ENCODE results near the gene SWAP70. TPM values are rescaled to one million over a fixed set of nuclear protein-coding genes. Genes with fewer than 3 reads are reported as not detected.
"Not testable (repeated sequence)": the region's sequence is repeated elsewhere in the genome, so short reads cannot be mapped to it uniquely, and the experiment has no call there.

Gene SWAP70
- total RNA-seq, 1 donor from 2014 or later = 39.7 TPM

DNA sequence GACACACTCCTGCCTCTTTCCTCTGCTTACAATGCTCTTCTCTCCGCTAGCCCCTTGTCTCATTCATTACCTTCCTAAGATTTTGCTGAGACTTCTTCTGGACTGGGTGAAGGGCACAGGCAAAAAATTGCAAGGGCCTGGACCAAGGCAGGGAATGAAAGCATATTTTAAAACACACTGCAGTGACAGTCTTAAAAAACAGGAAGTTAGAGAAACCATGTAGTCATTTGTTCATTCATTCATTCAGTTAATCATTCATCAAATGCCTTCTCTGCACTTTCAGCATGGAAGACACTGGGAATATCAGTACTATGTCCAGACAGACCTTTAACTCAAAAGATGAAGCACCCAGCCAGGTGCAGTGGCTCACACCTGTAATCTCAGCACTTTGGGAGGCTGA lies 44.9 kb upstream of the SWAP70 start:
- H3K36me3 Mint-ChIP-seq (ENCODE audit: unreplicated experiment) = no peaks in the 10 kb centered on the region
- no peak overlapping the region for H3K27ac Mint-ChIP-seq (ENCODE audit: unreplicated experiment)
- DNase-seq (ENCODE audit: extremely low spot score, unreplicated experiment) = no peak
- H3K4me3 Mint-ChIP-seq (ENCODE audit: unreplicated experiment) = no peak overlapping the region
- no peaks in the 10 kb centered on the region for H3K27me3 Mint-ChIP-seq (ENCODE audit: unreplicated experiment)
- no peaks in the 10 kb centered on the region for H3K9me3 Mint-ChIP-seq (ENCODE audit: unreplicated experiment)
- peaks cover 24% of the 10 kb centered on the region for H3K4me1 Mint-ChIP-seq (ENCODE audit: unreplicated experiment)
- TF ChIP-seq, protein P1, sequence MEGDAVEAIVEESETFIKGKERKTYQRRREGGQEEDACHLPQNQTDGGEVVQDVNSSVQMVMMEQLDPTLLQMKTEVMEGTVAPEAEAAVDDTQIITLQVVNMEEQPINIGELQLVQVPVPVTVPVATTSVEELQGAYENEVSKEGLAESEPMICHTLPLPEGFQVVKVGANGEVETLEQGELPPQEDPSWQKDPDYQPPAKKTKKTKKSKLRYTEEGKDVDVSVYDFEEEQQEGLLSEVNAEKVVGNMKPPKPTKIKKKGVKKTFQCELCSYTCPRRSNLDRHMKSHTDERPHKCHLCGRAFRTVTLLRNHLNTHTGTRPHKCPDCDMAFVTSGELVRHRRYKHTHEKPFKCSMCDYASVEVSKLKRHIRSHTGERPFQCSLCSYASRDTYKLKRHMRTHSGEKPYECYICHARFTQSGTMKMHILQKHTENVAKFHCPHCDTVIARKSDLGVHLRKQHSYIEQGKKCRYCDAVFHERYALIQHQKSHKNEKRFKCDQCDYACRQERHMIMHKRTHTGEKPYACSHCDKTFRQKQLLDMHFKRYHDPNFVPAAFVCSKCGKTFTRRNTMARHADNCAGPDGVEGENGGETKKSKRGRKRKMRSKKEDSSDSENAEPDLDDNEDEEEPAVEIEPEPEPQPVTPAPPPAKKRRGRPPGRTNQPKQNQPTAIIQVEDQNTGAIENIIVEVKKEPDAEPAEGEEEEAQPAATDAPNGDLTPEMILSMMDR (IDR thresholded peaks at IDR 0.05) = no peak

DNA sequence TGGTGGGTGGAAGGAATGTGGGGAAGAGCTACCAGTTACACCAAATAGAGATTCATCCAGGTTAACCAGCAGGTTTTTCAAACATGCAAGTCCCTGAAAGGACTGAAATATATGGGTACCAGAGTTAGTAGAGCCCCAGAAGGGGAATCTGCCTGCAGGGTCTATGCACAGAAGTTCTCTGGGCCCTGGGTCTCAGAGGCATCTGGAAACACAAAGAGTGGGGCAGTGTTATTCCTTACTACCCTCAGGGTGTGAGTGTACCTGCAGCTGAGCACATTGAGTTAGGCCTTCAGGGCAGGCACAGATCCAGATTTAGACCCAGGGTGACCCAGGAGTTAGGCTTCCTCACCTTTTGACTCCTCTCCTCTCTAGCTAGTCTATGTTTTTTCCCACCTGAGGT lies 43.9 kb upstream of the SWAP70 start:
- Mint-ChIP-seq H3K4me1 (ENCODE audit: unreplicated experiment) (peaks cover 16% of the 10 kb centered on the region), H3K27me3 (ENCODE audit: unreplicated experiment) (no peaks in the 10 kb centered on the region), H3K9me3 (ENCODE audit: unreplicated experiment) (no peaks in the 10 kb centered on the region), H3K27ac (ENCODE audit: unreplicated experiment) (no peak overlapping the region), H3K4me3 (ENCODE audit: unreplicated experiment) (no peak overlapping the region), H3K36me3 (ENCODE audit: unreplicated experiment) (no peaks in the 10 kb centered on the region)
- DNase-seq (ENCODE audit: extremely low spot score, unreplicated experiment) = no peak
- TF ChIP-seq, protein P1 (IDR thresholded peaks at IDR 0.05) = no peak

DNA sequence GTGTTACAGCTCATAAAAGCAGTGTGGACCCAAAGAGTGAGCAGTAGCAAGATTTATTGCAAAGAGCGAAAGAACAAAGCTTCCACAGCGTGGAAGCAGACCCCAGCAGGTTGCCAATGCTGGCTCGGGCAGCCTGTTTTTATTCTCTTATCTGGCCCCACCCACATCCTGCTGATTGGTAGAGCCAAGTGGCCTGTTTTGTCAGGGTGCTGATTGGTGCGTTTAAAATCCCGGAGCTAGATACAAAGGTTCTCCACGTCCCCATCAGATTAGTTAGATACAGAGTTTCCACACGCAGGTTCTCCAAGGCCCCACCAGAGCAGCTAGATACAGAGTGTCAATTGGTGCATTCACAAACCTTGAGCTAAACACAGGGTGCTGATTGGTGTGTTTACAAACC lies 41.5 kb upstream of the SWAP70 start:
- peaks cover 18% of the 10 kb centered on the region for H3K4me1 Mint-ChIP-seq (ENCODE audit: unreplicated experiment)
- H3K27ac Mint-ChIP-seq (ENCODE audit: unreplicated experiment); H3K27me3 Mint-ChIP-seq (ENCODE audit: unreplicated experiment); DNase-seq (ENCODE audit: extremely low spot score, unreplicated experiment); H3K9me3 Mint-ChIP-seq (ENCODE audit: unreplicated experiment); H3K36me3 Mint-ChIP-seq (ENCODE audit: unreplicated experiment); H3K4me3 Mint-ChIP-seq (ENCODE audit: unreplicated experiment): not testable (repeated sequence)

DNA sequence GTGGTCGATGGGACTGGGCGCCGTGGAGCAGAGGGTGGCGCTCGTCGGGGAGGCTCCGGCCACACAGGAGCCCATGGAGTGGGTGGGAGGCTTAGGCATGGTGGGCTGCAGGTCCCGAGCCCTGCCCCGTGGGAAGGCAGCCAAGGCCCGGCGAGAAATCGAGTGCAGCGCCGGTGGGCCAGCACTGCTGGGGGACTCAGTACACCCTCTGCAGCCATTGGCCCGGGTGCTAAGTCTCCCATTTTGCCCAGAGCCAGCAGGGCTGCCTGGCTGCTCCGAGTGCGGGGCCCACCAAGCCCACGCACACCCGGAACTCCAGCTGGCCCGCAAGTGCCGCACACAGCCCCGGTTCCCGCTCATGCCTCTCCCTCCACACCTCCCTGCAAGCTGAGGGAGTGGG lies 40.8 kb upstream of the SWAP70 start:
- not testable (repeated sequence) for H3K27me3 Mint-ChIP-seq (ENCODE audit: unreplicated experiment); H3K9me3 Mint-ChIP-seq (ENCODE audit: unreplicated experiment); H3K36me3 Mint-ChIP-seq (ENCODE audit: unreplicated experiment); H3K4me3 Mint-ChIP-seq (ENCODE audit: unreplicated experiment); H3K27ac Mint-ChIP-seq (ENCODE audit: unreplicated experiment); DNase-seq (ENCODE audit: extremely low spot score, unreplicated experiment)
- H3K4me1 Mint-ChIP-seq (ENCODE audit: unreplicated experiment) = peaks cover 13% of the 10 kb centered on the region

DNA sequence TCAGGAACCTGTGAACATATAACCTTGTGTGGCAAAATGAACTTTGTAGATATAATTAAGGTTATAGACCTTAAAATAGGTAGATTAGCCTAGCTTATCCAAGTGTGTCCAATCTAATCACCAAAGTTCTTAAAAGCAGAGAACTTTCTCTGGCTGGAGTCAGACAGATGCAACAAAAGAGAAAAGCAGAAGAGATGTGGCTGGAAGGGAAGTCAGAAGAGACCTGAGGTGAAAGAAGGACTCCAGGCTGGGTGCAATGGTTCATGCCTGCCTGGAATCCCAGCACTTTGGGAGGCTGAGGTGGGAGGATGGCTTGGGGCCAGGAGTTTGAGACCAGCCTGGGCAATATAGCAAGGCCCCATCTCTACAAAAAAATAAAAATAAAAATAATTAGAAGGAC lies 39.4 kb upstream of the SWAP70 start:
- DNase-seq (ENCODE audit: extremely low spot score, unreplicated experiment) = no peak
- H3K36me3 Mint-ChIP-seq (ENCODE audit: unreplicated experiment) = no peaks in the 10 kb centered on the region
- TF ChIP-seq, protein P1 (IDR thresholded peaks at IDR 0.05) = no peak
- no peaks in the 10 kb centered on the region for H3K27me3 Mint-ChIP-seq (ENCODE audit: unreplicated experiment)
- H3K4me3 Mint-ChIP-seq (ENCODE audit: unreplicated experiment) = no peak overlapping the region
- no peaks in the 10 kb centered on the region for H3K9me3 Mint-ChIP-seq (ENCODE audit: unreplicated experiment)
- H3K4me1 Mint-ChIP-seq (ENCODE audit: unreplicated experiment) = peaks cover 11% of the 10 kb centered on the region
- H3K27ac Mint-ChIP-seq (ENCODE audit: unreplicated experiment) = no peak overlapping the region

DNA sequence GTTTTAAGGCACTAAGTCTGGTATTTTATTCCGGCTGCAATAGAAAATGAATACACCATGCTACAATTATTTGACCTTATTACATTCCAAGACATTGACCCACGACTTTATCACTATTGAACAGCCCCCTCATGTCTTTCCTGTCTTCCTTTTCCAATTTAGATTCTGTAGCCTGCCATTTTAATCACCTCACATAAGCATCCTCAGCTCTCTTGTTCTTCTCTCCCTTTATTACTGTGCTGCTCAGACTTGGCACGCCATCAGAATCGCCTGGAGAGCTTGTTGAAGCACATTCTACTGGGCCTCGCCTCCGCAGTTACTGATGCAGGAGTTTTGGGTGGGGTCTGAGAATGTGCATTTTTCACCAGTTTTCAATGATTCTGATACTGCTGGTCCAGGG lies 38.7 kb upstream of the SWAP70 start:
- H3K4me3 Mint-ChIP-seq (ENCODE audit: unreplicated experiment) = no peak overlapping the region
- no peak for DNase-seq (ENCODE audit: extremely low spot score, unreplicated experiment)
- no peaks in the 10 kb centered on the region for H3K27me3 Mint-ChIP-seq (ENCODE audit: unreplicated experiment)
- no peak overlapping the region for H3K27ac Mint-ChIP-seq (ENCODE audit: unreplicated experiment)
- H3K9me3 Mint-ChIP-seq (ENCODE audit: unreplicated experiment) = no peaks in the 10 kb centered on the region
- peaks cover 11% of the 10 kb centered on the region for H3K4me1 Mint-ChIP-seq (ENCODE audit: unreplicated experiment)
- TF ChIP-seq, protein P1 (IDR thresholded peaks at IDR 0.05) = no peak
- no peaks in the 10 kb centered on the region for H3K36me3 Mint-ChIP-seq (ENCODE audit: unreplicated experiment)
